ENCODE measurements around the gene DQX1. TPM values are rescaled to one million over a fixed set of nuclear protein-coding genes. Genes with fewer than 3 reads are reported as not detected.

Gene DQX1
- total RNA-seq, 1 donor from 2014 or later = 0.73 TPM

DNA sequence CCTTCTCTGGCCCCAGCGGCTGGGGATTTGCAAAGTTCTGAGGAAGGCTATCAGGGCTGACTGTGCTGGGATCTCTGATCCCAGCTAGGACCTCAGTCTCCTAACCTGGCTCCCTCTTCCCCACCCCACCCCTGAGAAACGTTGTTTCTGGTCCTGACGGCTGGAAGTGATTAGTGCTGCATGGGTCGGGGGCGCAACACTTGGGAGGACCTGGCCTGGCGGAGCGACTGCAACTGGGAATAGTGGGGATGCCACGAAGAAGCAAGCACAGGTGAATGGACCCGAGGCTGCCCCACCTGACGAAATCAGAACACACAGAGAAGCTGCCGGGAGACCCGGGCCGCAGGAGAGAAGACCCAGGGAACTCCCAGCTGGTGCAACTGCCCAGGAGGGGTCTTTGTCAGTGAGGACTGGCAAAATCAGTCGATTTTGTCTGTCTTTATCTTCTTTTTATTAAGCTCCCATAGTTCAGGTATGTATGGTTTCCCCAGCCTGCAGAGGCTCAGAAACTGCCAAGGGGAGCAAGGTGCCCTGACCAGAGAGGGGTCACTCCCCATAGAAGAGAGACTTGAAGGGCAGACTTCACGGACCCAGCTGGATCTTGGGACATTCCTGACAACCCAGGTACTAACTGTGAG, 26.0 kb downstream of the DQX1 start:
- POLR2A ChIA-PET = interaction anchor here (1.0 to 2.5 kb wide), 9 partner anchors 9 to 88 kb away, joined by 3 to 11 read pairs (median 4); partner anchors contain the start of genes AUP1, CCDC142, HTRA2 and MRPL53
- intact Hi-C loops (cut with micrococcal nuclease) = loop anchor here (2.0 to 10.0 kb wide), 3 partner anchors 15 to 335 kb away; partner anchors contain the start of genes HK2, SEMA4F and TLX2
- DNase-seq = no peak
- Mint-ChIP-seq H3K27me3 (peaks cover 38% of the 10 kb centered on the region), H3K9me3 (no peaks in the 10 kb centered on the region), H3K4me1 (peaks cover 54% of the 10 kb centered on the region), H3K27ac (no peak overlapping the region), H3K36me3 (ENCODE audit: low read depth) (peaks cover 14% of the 10 kb centered on the region), H3K4me3 (peak overlapping the region; percentile 32)
- CTCF ChIA-PET = interaction anchor here (0.9 to 1.5 kb wide), 3 partner anchors 17 to 85 kb away, joined by 3 to 5 read pairs (median 3); partner anchors contain the start of genes CCDC142 and TTC31
- ATAC-seq (ENCODE audit: low read depth) = no peak
- TF ChIP-seq, protein P1, sequence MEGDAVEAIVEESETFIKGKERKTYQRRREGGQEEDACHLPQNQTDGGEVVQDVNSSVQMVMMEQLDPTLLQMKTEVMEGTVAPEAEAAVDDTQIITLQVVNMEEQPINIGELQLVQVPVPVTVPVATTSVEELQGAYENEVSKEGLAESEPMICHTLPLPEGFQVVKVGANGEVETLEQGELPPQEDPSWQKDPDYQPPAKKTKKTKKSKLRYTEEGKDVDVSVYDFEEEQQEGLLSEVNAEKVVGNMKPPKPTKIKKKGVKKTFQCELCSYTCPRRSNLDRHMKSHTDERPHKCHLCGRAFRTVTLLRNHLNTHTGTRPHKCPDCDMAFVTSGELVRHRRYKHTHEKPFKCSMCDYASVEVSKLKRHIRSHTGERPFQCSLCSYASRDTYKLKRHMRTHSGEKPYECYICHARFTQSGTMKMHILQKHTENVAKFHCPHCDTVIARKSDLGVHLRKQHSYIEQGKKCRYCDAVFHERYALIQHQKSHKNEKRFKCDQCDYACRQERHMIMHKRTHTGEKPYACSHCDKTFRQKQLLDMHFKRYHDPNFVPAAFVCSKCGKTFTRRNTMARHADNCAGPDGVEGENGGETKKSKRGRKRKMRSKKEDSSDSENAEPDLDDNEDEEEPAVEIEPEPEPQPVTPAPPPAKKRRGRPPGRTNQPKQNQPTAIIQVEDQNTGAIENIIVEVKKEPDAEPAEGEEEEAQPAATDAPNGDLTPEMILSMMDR (IDR thresholded peaks at IDR 0.05) = no peak

DNA sequence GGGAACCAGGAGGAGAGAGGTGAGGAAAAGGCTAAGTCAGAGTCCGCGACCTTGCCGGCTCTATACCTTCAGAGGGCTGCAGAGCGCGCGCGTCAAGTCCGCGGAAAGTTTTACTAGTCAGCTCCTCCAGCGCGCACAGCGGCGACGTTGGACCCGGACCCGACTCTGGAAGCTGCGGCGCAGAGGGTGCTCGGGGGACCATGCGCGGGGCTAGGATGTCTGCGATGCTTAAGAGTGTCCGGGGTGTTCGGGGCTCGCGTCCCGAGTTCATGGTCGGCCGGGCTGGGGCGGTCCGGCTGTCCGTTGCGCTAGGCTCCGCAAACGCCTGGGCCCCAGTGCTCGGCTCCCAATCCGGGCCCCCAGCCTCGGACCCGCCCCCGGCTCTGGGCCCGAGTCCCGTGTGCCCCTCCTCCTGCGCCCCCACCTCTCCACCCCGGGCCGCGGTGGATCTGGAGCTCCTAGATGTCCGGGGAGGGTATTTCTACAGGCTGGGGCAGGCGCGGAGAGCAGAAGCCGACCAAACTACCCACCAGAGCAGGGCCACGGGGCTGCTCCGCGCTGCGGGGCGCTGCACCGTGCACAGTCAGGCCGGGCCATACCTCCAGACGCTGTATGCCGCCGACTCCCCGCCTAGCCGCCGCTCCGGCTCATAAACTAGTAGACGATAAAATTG, 26.6 kb downstream of the DQX1 start, which contains the start of gene LBX2:
Gene LBX2 (minus strand): TSS at position 337 of the 673 bp plus-strand sequence. CDS start 66 bp downstream, at position 271.
- ATAC-seq (ENCODE audit: low read depth) (peak; percentile 16), DNase-seq (no peak)
- ChIA-PET CTCF (interaction anchor here (0.9 to 1.5 kb wide), 2 partner anchors 17 to 32 kb away, joined by 3 to 5 read pairs; partner anchors contain the start of genes CCDC142 and TTC31), POLR2A (interaction anchor here (0.7 to 2.5 kb wide), 9 partner anchors 10 to 294 kb away, joined by 3 to 11 read pairs (median 3); partner anchors contain the start of genes AUP1, HTRA2 and MRPL53)
- TF ChIP-seq, protein P1 (IDR thresholded peaks at IDR 0.05) = no peak
- Mint-ChIP-seq H3K9me3 (no peaks in the 10 kb centered on the region), H3K36me3 (ENCODE audit: low read depth) (peaks cover 8% of the 10 kb centered on the region), H3K4me3 (peak within 1 kb of the TSS; percentile 87), H3K27ac (peak within 1 kb of the TSS; percentile 62), H3K4me1 (peaks cover 48% of the 10 kb centered on the region), H3K27me3 (peaks cover 32% of the 10 kb centered on the region)
- intact Hi-C loops (cut with micrococcal nuclease) = loop anchor here (2.0 kb wide), 1 partner anchor 15 kb away; the partner anchor contains the start of gene TLX2

DNA sequence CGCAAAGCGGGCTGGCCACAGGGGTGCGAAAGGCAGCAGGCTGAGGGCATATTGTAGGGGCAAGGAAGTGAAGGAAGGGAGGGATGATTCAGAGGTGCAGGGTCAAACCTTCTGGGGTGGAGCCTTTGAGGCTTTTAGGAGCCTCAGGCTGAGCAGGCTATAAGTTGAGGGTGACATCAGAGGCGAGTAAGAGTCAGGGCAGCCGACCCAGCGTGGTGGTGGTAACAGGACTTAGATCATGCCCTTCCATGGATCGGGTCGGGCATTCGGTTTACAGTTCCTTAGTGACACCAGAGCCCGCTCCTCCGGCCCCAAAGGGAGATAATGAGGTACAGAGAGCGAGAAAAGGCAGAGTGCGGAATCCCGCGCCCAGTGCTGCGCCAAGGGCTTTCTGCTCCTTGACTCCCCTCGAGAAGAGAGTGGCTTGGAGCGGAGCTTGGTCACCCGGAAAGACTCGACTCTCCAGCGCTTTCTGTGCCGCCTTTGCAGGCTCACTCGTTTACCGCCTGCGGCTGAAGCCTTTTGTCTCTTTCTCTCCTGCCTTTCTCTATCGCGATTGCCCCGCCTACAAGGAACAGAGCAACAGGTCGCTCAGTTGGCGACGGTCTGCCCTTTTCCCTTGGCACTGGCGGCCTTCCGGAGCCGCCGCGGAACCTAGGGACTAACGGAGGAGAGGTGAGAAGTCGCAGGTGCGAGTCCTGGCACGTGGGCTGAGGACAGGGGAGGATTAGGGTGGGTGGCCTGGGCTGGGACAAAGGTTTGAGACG, 27.3 kb downstream of the DQX1 start:
- peaks cover 30% of the 10 kb centered on the region for H3K27me3 Mint-ChIP-seq
- TF ChIP-seq, protein P1 (IDR thresholded peaks at IDR 0.05) = no peak
- H3K36me3 Mint-ChIP-seq (ENCODE audit: low read depth) = peaks cover 14% of the 10 kb centered on the region
- no peaks in the 10 kb centered on the region for H3K9me3 Mint-ChIP-seq
- peaks cover 42% of the 10 kb centered on the region for H3K4me1 Mint-ChIP-seq
- no peak for DNase-seq
- peak; percentile 14 for ATAC-seq (ENCODE audit: low read depth)
- POLR2A ChIA-PET = interaction anchor here (0.7 to 2.5 kb wide), 11 partner anchors 8 to 293 kb away, joined by 3 to 11 read pairs (median 4); partner anchors contain the start of genes AUP1, CCDC142, HTRA2 and PCGF1
- intact Hi-C loops (cut with micrococcal nuclease) = loop anchor here (2.0 kb wide), 1 partner anchor 16 kb away; the partner anchor contains the start of gene TLX2
- peak overlapping the region; percentile 62 for H3K27ac Mint-ChIP-seq
- peak overlapping the region; percentile 87 for H3K4me3 Mint-ChIP-seq
- CTCF ChIA-PET = interaction anchor here (1.4 kb wide), 1 partner anchor 91 kb away, joined by 3 read pairs; no protein-coding TSS in a partner anchor

DNA sequence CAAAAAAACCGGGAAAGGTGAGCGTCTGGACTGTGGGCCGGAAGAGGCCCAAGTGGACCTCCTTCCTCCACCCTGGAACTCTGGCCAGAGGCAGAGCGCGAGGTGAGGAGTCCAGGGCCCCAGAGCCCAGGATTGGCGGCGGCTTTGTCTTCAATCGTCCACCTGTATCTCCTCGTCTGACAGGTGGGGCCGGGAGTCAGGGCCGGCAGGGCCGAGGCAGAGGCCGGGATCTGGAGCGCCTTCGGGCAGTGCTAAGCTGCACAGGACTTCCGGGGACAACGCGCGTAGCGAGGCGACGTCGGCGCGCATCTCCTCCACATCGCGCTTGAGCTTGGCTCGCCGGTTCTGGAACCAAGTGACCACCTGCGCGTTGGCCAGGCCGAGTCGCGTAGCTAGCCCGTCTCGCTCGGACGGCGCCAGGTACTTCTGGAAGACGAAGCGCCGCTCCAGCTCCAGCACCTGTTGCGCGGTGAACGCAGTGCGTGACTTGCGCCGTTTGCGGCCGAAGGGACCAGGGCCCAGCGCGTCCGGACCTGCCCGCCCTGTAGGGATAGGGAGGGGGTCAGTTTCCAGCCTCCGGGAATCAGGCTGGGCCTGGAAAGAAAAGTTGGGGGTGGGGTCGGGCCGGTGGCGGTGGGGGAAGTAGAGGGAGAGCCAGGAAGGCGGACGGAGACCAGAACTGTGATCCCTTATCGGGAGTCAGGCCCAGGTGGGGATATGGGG, 28.1 kb downstream of the DQX1 start:
- H3K27me3 Mint-ChIP-seq = peaks cover 30% of the 10 kb centered on the region
- H3K36me3 Mint-ChIP-seq (ENCODE audit: low read depth) = peaks cover 19% of the 10 kb centered on the region
- ChIA-PET POLR2A (interaction anchor here (0.8 to 2.4 kb wide), 6 partner anchors 9 to 84 kb away, joined by 3 to 11 read pairs (median 6); partner anchors contain the start of genes AUP1, CCDC142, HTRA2 and PCGF1), CTCF (interaction anchor here (1.4 kb wide), 1 partner anchor 91 kb away, joined by 3 read pairs; no protein-coding TSS in a partner anchor)
- DNase-seq (no peak), ATAC-seq (ENCODE audit: low read depth) (peak; percentile 51)
- peak overlapping the region; percentile 87 for H3K4me3 Mint-ChIP-seq
- H3K27ac Mint-ChIP-seq = peak overlapping the region; percentile 62
- intact Hi-C loops (cut with micrococcal nuclease) = loop anchor here (2.0 kb wide), 1 partner anchor 17 kb away; the partner anchor contains the start of gene TLX2
- no peaks in the 10 kb centered on the region for H3K9me3 Mint-ChIP-seq
- TF ChIP-seq, protein P1 (IDR thresholded peaks at IDR 0.05) = no peak
- H3K4me1 Mint-ChIP-seq = peaks cover 35% of the 10 kb centered on the region
